HG02588 (cell line): Measurements from ENCODE around the gene MORN4.
"Not testable (repeated sequence)": the region's sequence is repeated elsewhere in the genome, so short reads cannot be mapped to it uniquely, and the experiment has no call there.

ENCODE experiments used
- ATAC-seq: cut with Tn5 transposase; IDR thresholded peaks from one replicate; pipeline ENCODE4 v1.9.1; 2021; ENCODE audit warnings: mild to moderate bottlenecking, moderate library complexity; ENCODE audit not compliant: unreplicated experiment

Gene MORN4

DNA sequence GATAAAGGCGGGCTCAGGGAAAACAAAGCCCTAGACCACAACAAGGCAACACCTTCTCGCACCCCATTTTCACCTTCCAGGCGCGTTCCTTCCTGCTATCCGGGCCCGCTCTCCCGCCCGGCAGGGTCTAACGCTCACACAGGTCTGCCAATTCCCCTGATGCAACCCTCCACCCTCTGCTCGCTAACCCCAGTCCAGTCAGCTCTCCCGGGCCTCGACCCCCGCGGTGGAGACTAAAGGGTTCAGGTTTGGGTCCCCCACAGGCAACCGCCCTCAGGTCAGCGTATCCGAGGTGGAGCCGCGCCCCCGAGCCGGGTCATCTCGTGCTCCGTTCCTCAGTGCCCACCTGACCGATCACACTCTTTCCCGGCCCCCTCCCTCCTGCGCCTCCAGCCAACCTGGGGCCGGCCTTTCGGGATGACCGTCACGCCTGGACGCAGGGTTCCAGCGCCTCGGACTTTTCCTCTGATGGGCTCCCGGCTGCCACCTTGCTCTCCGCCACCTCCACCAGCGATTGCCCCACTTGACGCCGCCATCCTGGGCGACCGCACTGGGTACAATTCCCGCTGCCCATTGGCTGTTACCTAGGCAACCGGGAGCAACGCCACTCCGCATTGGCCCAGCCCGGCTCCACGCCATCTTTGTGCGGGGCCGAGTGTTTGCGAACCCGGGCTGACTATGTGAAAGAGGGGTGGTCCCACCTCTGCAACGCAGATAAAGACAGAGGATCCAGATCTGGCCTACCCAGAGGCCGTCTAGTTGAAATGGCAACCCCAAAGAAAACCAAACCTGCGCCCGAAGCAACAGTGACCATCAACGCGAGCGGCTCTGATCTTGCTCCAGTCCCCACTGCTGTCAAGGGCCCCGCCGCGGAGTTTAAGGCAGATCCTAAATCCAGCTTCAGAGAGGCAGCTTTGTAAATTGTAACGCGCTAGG, at the start of gene MORN4:
MORN4 (minus strand) TSS at position 552 of the 936 bp plus-strand sequence. CDS start 13,847 bp downstream, outside the sequence.
- peak; percentile 99 for ATAC-seq

DNA sequence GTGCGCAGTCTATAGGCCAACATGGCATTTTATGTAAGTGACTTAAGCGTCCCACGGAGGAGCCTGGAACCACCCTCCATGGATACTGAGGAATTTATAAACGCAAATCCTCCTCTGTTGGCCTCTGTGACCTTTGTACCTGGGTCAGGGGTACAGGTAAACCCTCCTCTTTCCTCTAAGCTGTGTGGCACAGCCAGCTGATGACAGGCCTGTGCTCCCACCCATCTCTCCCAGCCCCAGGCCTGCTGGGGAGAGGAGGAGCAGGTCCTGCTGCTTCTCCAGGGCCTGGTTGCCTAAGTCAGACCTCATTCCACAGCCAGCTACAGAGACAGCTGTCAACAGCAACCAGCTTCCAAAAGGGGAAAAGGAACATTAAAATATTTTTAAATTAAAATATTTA, 48.7 kb upstream of the MORN4 start:
- no peak for ATAC-seq

DNA sequence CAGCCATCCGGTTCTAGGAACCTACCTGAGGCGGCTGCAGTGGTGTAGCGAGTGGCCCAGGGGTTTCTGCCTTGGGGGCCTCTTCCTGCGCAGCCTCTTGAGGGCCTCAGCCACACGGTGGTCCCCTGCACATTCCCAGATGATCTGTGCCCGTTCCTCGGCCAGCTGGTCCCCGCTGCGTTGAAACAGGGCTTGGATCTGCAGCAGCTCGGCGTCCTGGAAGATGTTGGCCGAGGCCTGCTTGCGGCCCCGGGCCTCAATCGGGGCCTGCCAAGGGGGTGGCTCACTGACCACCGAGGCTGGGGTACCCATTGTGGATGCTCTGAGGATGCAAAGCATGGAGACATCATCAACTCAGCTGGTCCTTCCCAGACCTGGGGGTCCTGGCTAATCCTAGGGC, 46.3 kb upstream of the MORN4 start:
- ATAC-seq = no peak

DNA sequence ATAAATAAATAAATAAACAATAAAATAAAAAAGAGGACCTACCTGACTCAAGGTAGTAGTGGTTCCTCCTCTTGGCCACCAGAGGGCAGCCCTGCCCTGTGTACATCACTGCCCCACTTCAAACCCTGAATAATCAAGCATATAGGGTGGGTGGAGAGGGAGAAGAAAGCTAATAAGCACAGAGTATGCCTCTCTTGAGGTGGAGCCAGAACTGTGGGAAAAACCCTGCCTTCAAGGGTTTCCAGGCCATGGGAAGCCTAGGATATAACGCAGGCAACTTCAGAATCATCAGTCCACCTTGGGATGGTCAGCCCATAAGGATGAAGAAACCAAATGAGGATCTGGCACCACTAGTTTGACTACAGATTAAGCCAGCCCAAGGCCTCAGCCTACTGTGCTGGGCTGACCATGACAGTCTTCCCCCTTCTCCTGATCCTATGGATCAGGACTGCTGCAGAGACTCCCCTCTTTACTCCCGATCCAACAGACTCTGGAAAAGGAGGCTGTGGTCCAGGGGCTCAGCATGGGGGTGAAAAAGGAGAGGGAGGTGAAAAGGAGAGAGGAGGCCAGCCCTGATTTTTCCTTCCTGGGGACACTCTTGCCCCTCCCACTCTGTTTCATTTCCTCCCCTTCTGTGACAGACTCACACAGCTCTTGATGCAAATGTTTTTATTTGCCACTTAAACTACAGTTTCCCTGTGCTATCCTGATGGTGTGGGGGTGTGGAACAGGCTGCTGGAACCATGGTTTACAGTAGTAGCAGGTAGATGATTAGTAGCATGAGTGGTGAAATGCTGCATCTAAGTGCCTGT, 43.7 kb upstream of the MORN4 start:
- no peak for ATAC-seq

DNA sequence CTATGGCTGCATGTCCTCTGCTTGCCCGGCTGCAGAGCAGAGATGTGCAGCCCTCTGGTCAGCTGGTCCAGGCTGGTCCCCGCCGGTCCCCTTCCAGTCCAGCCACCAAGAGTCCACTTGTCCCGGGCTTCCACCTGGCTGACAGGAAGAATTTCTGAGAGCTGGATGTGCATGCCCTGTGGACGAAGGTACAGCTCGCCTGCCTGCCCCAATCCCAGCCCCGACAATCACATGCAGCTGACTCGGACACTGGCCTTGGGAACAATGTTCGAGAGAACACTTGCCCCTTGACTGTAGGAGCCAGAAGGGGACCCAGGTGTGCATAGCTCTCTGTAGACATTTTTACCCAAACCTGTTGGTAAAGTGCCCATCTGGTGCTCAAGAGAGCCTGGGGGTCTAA, 41.9 kb upstream of the MORN4 start:
- ATAC-seq = no peak

DNA sequence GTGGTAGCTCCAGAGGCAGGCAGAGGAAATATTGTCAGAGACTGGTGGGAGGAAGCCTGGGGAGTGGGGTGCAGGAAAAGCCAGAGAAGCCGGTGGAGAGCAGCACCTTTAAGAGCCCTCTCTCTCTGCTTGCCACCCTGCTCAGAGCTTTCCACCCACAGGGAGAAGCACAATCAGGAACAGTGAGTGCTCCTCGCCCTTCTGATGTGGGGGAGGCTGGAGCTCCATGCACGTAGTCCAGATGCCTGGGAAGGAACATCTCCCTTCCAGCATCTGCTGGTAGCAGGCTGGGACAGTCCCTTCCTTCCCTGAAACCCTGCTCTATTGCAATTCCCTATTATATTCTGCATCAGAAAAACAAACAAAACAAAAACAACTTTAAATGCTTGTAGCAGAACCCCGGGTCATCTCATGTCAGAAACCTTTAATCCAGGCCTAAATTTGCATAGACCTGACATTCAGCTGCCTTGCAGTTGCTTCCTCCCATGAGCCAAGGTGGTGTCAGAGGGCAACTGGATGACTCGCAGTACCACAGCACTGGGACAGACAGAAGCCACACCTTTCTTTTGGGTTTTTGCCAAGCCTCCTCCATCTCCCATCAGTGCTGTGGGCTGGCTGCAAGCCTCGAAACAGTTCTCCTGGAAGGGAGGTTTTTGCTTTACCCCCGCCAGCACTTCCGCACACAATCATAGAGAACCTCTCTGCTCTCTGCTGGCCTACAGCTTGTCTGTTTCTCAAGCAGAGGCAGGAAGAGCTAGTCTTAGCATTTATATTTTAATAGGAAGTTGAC, 40.6 kb upstream of the MORN4 start:
- no peak for ATAC-seq

DNA sequence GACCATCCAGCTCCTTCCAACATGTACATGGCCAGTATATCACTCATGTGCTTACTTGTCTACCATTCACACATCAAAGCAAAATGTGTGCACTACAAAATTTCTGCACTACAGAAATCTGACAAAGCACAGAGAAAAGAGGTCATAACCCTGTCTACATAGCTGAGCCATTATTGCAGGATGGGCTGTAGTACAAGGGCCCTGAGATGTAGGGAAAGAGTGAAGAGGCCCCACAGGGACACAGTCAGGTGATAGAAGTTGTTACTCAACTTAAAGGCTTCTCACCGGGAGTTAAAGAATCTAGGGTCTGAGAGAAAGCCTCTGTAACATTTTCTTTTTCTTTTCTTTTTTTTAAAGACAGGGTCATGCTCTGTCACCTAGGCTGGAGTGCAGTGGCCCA, 36.3 kb upstream of the MORN4 start:
- ATAC-seq = no peak

DNA sequence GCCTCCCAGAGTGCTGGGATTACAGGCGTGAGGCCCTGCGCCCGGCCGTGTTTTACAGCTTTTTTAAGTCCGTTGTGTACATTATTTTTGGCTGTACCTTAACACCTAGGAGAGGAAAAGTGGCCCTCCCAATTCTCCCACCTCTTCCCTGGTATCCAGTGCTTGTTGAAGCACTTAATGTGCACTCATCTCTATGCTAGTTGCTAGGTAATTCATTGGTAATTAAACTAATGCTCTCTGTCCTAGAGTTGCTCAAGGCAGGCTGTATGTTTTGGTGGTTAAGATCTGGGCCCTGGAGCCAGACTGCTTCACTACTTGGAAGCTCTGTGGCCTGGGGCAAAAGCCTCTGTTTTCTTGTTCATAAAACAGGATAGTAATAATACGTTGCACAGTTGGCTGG, 34.2 kb upstream of the MORN4 start:
- no peak for ATAC-seq

DNA sequence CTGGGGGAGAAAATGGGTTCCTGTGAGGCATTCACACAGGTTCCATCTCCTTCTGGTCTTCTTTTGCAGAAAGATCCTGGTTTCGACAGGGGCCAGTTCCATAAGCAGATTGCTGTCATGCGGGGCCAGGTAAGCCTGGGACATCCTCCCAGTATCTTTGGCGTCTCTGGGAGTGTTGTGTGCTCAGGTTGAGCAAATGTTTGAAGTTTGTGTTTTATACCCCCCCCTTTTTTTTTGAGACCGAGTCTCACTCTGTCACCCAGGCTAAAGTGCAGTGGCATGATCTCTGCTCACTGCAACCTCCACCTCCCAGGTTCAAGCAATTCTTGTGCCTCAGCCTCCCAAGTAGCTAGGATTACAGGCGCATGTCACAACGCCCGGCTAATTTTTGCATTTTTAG, 33.7 kb upstream of the MORN4 start:
- ATAC-seq = no peak

DNA sequence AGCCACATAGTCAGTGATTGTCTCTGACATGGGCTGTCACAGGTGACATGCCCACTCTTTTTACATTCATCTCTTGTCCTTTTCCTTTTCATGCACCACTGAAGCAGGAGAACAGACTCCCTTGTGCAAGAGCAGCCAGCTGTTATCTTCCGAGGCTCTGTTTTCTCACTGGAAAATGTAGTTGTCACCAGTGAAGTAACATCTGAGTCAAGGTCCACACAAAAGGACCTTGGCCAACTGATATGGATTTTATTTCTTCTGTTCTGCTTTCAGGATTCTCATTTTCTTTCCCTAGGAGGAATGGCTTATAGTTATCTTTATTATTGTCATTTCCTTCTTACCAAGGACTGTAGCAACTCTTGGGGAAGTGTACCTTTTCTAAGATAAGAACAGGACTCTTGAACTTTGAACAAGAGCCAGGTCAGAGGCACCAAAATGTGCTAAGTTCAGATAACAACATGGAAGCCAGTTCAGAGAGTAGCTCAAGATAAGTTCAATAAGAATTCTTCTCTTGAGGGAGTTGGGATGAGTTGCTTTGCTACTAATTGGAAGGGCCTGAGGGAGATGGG, 31.1 kb upstream of the MORN4 start:
- ATAC-seq = no peak

DNA sequence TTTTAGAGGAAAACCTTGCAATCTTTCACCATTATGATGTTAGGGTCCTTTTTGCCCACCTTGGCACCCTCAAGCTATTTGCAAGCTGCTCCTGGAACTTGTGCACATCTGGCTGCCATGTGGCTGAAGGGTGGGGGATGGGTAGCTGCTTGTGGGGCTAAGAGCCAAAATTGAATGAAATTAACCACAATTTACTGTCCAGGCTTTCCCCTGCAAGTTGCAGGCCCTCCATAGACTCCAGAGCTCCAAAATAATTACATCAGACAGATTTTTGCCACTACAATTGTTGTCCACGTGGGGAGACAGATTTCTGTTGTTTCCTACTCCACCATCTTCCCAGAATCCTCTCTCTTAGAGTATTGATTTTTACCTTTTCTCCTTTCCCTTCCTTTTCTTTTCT, 26.3 kb upstream of the MORN4 start:
- ATAC-seq = no peak

DNA sequence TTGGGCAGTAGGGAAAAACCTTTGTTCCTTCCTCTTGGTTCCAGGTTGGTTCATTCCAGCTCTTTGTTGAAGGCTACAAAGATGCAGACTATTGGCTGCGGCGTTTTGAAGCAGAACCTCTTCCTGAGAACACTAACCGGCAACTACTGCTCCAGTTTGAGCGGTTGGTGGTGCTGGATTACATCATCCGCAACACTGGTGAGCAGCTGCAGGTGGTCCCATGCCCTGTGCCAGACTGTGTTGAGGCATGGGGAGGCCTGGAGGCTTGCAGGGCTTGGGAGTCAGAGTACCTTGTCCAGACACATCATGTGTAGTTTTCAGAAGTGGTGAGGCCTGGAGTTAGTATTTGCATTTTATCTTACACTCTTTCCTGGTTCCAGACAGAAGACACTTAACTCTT, 23.5 kb upstream of the MORN4 start:
- ATAC-seq = no peak

DNA sequence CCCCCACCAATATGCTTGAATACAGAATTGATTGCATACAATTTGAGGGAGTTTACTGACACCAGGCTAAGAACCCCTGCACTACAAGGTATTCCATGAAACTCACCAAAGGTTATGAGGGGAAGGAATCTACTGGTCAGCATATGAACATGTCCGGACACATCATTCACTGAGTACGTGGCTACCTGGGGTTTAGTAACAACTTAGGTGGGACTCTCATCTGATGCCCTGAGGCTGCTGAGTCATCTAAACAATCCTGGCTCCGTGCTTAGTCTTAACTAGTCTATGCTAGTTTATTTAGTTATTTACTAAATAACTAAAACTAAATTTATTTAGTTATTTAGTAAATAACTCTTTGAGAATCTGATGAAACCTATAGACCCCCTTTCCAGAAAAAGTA, 18.5 kb upstream of the MORN4 start:
- ATAC-seq = no peak

DNA sequence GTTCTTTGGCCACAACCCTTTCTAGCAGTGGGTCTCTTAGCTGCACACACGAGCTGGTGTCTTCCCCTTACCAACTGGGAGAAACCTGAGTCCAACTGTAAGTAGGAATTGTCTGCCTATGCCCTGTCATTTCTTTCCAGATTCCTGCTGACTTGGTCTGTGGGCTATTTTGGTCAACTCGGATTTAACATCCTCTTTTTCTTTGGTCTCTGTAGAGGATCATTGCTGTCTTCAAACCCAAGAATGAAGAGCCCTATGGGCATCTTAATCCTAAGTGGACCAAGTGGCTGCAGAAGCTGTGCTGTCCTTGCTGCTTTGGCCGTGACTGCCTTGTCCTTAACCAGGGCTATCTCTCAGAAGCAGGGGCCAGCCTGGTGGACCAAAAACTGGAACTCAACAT, 17.4 kb upstream of the MORN4 start:
- no peak for ATAC-seq

DNA sequence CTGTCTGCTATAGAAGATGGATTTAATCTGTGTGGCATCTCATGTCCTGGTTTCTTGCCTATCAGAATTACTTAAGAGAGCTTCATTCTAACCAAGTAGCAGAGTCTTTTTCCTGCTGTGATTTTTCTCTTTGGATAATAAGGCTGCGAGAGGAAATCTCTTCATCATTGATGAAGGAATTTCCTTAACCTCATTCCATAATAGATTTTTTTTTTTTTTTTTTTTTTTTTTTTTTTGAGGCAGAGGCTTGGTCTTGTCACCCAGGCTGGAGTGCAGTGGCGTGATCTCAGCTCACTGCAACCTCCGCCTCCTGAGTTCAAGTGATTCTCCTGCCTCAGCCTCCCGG, 16.1 kb upstream of the MORN4 start:
- ATAC-seq = not testable (repeated sequence)

DNA sequence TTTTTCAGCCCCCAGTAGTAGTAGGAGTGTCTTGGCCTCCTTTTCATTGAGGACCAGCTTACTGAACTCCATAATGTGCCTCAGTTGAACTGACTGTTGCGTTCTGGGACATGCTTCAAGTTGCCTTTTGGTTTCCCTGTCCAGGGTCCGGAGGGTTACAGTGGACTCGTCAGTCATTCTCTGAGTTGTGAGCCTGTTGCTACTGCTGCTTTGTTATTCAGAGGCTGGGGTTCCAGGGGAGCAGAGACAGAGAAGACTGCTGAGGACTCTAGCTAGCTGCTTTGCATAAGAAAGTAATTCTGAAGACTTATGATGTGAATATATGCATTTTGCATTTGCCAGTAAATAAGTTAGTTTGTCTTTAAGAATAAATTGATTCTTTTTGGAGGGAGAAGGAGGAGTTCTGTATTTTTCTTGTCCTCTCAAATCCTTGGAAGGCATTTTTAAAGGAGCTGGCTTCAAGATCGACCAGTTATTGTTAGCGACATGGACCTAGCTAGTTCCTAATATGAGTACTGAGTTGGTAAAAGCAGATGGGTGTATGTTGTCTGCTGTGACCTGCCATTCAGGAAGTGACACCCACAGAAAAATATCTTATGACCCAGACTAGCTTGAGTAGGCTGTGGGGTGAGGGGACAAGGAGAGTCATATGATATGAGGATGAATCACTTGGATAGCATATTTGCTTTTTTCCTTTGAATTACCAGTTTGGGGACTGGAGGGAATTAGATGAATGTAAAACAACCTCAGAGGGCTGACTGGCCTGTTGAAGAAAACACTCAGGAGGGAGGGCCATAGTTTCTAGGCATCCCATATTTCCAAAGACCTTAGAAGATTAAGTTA, 15.5 kb upstream of the MORN4 start:
- peak; percentile 90 for ATAC-seq

DNA sequence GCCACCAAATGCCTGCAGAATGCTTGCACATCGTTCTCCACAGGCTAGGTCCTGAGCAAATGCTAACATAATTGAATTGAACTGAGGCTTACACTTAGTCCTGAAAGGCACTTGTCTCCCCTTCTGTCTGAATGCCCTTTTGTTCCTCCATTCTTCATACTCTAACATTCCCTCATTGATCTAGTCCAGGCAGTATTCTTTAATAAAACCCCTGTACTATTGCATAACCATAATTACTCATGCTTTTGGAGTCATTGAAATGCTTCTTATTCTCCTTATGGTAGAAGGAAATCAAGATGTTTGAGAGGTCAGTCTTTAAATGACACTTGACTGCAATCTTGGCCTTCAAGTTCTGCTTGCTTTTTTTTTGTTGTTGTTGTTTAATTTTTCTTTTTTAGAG, 14.3 kb upstream of the MORN4 start:
- ATAC-seq = no peak

DNA sequence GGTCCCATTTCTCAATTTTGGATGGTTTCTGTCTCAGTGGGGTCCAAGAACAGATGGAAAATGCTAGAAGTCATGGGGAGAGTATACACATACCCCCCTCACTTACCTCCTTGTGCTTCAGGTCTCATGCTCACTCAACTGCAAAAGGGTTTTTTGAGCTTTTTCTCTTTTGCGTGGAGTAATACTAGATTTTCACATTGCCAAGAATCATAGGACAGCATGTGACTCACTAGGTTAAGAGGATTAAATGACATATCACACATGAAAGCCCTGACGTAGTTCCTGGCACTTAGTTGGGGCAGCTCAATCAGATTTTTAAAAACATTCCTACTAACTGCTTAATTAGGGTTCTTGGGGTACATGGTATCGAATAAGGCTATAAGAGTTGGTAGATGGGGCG, 11.6 kb upstream of the MORN4 start:
- ATAC-seq = no peak

DNA sequence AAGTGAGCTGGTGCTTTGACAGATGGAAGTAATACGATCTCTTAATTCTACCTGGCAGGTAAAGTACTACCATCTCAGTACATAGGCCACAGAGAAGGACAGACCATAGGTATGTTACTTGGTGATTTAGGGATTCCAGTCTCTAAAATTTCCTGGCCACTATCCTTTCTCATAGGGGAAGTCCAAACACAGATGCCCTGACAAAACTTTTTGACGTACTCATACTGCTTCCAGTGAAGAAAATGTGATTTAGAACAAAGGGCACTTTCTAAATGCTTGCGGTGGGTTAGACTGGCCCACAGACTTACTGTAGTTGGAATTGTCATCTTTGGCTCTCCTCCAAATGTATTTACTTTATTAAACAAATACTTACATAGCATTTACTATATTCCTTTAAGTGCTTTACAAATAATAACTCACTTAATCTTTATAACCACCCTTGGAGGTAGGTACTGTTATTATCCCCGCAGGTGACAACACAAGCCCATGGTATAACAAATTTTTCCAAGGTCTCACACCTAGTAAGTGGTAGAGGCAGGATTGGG, 10.2 kb upstream of the MORN4 start:
- ATAC-seq = no peak
